Retina (tissue), 1 donor: ENCODE data around the gene CCL5.
A peak's percentile ranks its signal among the peaks of the same experiment; 100 is the strongest.

Experiments used
- DNase-seq: peaks from one replicate; pipeline ENCODE4 v3.0.0-alpha.2; 2016

The CCL5 gene

GRCh38 chr17:35867574-35867973 is 12.6 kb downstream of the CCL5 start:
- no peak for DNase-seq

- DNase-seq = no peak
Measured at GRCh38 chr17:35866341-35866950, 13.7 kb downstream of the CCL5 start.

- DNase-seq = no peak
Measured at GRCh38 chr17:35865412-35866340, 14.5 kb downstream of the CCL5 start.

GRCh38 chr17:35864853-35865252 is 15.3 kb downstream of the CCL5 start:
- no peak for DNase-seq

- DNase-seq = no peak
Measured at GRCh38 chr17:35856603-35857002, 23.6 kb downstream of the CCL5 start.

- DNase-seq = no peak
Measured at GRCh38 chr17:35855965-35856364, 24.2 kb downstream of the CCL5 start.

GRCh38 chr17:35849469-35850348 is 30.5 kb downstream of the CCL5 start:
- DNase-seq = peak; percentile 51

GRCh38 chr17:35847633-35848373 is 32.4 kb downstream of the CCL5 start:
- DNase-seq = no peak

- no peak for DNase-seq
Measured at GRCh38 chr17:35847006-35847405, 33.2 kb downstream of the CCL5 start.

GRCh38 chr17:35846055-35846809 is 33.9 kb downstream of the CCL5 start:
- DNase-seq = no peak

- DNase-seq = no peak
Measured at GRCh38 chr17:35844547-35844946, 35.6 kb downstream of the CCL5 start.

GRCh38 chr17:35843698-35844097 is 36.5 kb downstream of the CCL5 start:
- no peak for DNase-seq

- no peak for DNase-seq
Measured at GRCh38 chr17:35842239-35842638, 37.9 kb downstream of the CCL5 start.

GRCh38 chr17:35841505-35841904 is 38.7 kb downstream of the CCL5 start:
- no peak for DNase-seq

GRCh38 chr17:35841101-35841500 is 39.1 kb downstream of the CCL5 start:
- DNase-seq = no peak

- no peak for DNase-seq
Measured at GRCh38 chr17:35825206-35825605, 55.0 kb downstream of the CCL5 start.
